ENCODE measurements around the gene EPN1.

EPN1 gene

DNA sequence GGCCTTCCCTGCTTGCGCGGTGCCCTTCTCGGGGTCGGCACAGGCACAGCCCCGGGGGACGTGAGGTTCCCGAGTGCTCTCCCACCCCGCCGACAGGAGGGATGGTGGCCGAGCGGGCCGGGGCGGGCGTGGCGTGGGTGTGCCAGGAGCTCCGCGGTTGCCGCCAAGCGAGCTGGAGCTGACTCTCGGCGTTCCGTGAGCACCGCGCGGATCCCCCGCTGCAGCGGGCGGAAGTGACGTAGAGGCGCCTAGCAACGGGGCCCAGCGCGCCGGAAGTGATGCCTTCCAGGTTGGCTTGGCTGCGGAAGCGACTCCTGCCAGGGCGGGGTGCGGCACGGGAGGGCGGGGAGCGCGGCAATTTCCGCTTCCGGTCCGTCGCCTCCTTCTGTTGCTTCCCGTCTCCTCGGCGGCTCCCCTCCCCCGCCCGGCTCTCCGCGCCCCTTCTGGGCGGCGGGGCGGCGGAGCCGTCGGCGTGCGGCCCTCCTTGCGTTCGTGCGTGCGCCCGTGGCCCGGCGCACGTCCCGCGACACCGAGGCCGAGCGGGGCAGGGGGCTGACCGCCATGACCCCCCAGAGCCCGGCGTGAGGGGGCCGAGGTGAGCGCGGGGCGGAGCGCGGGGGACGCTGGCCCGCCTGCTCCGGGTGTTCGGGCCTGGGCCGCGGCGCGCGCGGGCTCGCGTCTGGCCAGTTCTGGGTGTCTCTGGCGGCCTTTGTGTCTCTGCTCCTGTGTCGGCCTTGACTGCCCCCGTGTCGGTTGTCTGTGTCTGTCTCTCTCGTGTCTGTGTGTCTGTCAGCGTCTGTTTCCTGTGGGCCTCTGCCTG, at the start of gene EPN1:
EPN1 (plus strand) TSS at position 386 of the 820 bp plus-strand sequence. CDS start 3,402 bp downstream, outside the sequence.
- H3K9me2 ChIP-seq (ENCODE audit: low read depth, low read length) = no peaks in the 10 kb centered on the region
- H3K27ac ChIP-seq (ENCODE audit: low read depth, low read length, poor library complexity, severe bottlenecking) = peak within 1 kb of the TSS; percentile 96
- no peak for TF ChIP-seq EZH2 (IDR thresholded peaks at IDR 0.05; ENCODE audit: borderline replicate concordance, low read length)
- TF ChIP-seq, protein P1, sequence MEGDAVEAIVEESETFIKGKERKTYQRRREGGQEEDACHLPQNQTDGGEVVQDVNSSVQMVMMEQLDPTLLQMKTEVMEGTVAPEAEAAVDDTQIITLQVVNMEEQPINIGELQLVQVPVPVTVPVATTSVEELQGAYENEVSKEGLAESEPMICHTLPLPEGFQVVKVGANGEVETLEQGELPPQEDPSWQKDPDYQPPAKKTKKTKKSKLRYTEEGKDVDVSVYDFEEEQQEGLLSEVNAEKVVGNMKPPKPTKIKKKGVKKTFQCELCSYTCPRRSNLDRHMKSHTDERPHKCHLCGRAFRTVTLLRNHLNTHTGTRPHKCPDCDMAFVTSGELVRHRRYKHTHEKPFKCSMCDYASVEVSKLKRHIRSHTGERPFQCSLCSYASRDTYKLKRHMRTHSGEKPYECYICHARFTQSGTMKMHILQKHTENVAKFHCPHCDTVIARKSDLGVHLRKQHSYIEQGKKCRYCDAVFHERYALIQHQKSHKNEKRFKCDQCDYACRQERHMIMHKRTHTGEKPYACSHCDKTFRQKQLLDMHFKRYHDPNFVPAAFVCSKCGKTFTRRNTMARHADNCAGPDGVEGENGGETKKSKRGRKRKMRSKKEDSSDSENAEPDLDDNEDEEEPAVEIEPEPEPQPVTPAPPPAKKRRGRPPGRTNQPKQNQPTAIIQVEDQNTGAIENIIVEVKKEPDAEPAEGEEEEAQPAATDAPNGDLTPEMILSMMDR (IDR thresholded peaks at IDR 0.05; ENCODE audit: low read length) = no peak
- no peaks in the 10 kb centered on the region for H4K20me1 ChIP-seq (ENCODE audit: insufficient read depth, low read length)
- peak within 1 kb of the TSS; percentile 98 for H3K4me2 ChIP-seq (ENCODE audit: low read length)
- no peaks in the 10 kb centered on the region for H3K27me3 ChIP-seq (ENCODE audit: insufficient read depth, low read length)
- no peaks in the 10 kb centered on the region for H3K9me3 ChIP-seq (ENCODE audit: low read length)
- peak within 1 kb of the TSS; percentile 97 for H3K4me3 ChIP-seq (ENCODE audit: low read depth, low read length, poor library complexity, severe bottlenecking)
- peaks cover 31% of the 10 kb centered on the region for H3K79me2 ChIP-seq (ENCODE audit: insufficient read depth, low read length)
- H3K9ac ChIP-seq (ENCODE audit: low read length) = peak within 1 kb of the TSS; percentile 88
- no peaks in the 10 kb centered on the region; the same call in 1 of the 2 replicates for H3F3A ChIP-seq (ENCODE audit: insufficient read depth, low read length)
- no peak within 1 kb of the TSS for H2AFZ ChIP-seq (ENCODE audit: low read length)
- H3K36me3 ChIP-seq (ENCODE audit: insufficient read depth, low read length) = peaks cover 55% of the 10 kb centered on the region
- peaks cover 66% of the 10 kb centered on the region for H3K4me1 ChIP-seq (ENCODE audit: insufficient read depth, low read length, severe bottlenecking)

DNA sequence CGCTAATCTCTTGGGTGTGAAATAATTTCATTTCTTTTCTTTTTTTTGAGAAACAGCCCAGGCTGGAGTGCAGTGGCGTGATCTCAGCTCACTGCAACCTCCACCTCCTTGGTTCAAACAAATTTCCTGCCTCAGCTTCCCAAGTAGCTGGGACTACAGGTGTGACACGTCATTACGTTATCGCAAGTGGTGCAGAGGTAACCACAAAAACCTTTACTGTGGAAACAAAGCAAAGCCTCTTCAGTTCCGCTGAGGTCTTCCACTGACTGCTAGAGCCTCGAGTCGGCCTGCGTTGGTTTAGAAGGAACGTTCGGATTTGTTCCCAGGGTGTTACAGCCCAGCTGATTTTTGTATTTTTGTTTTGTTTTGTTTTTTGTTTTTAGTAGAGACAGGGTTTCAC, 48.7 kb upstream of the EPN1 start:
- Histone ChIP-seq H3K9me2 (ENCODE audit: low read depth, low read length) (no peaks in the 10 kb centered on the region), H2AFZ (ENCODE audit: low read length) (no peak overlapping the region), H3K27ac (ENCODE audit: low read depth, low read length, poor library complexity, severe bottlenecking) (no peak overlapping the region), H3K9ac (ENCODE audit: low read length) (no peak overlapping the region), H3K9me3 (ENCODE audit: low read length) (no peaks in the 10 kb centered on the region), H3K4me1 (ENCODE audit: insufficient read depth, low read length, severe bottlenecking) (peaks cover 12% of the 10 kb centered on the region), H4K20me1 (ENCODE audit: insufficient read depth, low read length) (no peaks in the 10 kb centered on the region), H3F3A (ENCODE audit: insufficient read depth, low read length) (no peaks in the 10 kb centered on the region), H3K4me2 (ENCODE audit: low read length) (no peak overlapping the region), H3K79me2 (ENCODE audit: insufficient read depth, low read length) (no peaks in the 10 kb centered on the region), H3K36me3 (ENCODE audit: insufficient read depth, low read length) (no peaks in the 10 kb centered on the region), H3K27me3 (ENCODE audit: insufficient read depth, low read length) (no peaks in the 10 kb centered on the region), H3K4me3 (ENCODE audit: low read depth, low read length, poor library complexity, severe bottlenecking) (no peak overlapping the region)
- TF ChIP-seq, protein P1 (IDR thresholded peaks at IDR 0.05; ENCODE audit: low read length) = no peak
- no peak for TF ChIP-seq EZH2 (IDR thresholded peaks at IDR 0.05; ENCODE audit: borderline replicate concordance, low read length)

DNA sequence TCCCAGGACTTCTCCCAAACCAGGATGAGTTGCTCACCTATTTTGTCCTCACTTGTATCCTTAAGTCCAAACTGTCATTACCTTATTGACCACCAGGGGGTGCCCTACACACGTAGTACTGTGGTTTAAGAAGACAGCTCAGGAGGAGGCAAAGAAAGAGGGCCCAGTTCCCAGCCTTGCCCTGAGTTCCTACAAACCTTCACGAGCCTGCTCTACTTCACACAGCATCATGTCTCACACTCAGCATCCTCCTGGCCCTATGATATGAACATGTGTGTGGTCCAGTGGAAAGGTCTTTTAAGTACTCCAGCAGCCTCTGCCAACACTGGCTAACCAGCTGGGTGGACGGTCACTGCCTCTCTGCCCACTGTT, 42.6 kb upstream of the EPN1 start:
- Histone ChIP-seq H3K27me3 (ENCODE audit: insufficient read depth, low read length) (no peaks in the 10 kb centered on the region), H3K9me3 (ENCODE audit: low read length) (no peaks in the 10 kb centered on the region), H3K4me2 (ENCODE audit: low read length) (peak overlapping the region; percentile 40; the same call in 1 of the 2 replicates), H3K4me3 (ENCODE audit: low read depth, low read length, poor library complexity, severe bottlenecking) (no peak overlapping the region), H4K20me1 (ENCODE audit: insufficient read depth, low read length) (no peaks in the 10 kb centered on the region), H3K4me1 (ENCODE audit: insufficient read depth, low read length, severe bottlenecking) (peaks cover 31% of the 10 kb centered on the region), H3K9me2 (ENCODE audit: low read depth, low read length) (no peaks in the 10 kb centered on the region), H3K9ac (ENCODE audit: low read length) (no peak overlapping the region), H3K36me3 (ENCODE audit: insufficient read depth, low read length) (no peaks in the 10 kb centered on the region), H3K27ac (ENCODE audit: low read depth, low read length, poor library complexity, severe bottlenecking) (no peak overlapping the region), H3K79me2 (ENCODE audit: insufficient read depth, low read length) (peaks cover 16% of the 10 kb centered on the region), H2AFZ (ENCODE audit: low read length) (no peak overlapping the region), H3F3A (ENCODE audit: insufficient read depth, low read length) (no peaks in the 10 kb centered on the region)
- TF ChIP-seq, protein P1 (IDR thresholded peaks at IDR 0.05; ENCODE audit: low read length) = peak; percentile 83
- TF ChIP-seq EZH2 (IDR thresholded peaks at IDR 0.05; ENCODE audit: borderline replicate concordance, low read length) = no peak

Data from OCI-LY1 (cell line).